Thoracic aorta (tissue), 2 donors: ENCODE data around the gene TFAP2C. TPM values are rescaled to one million over a fixed set of nuclear protein-coding genes. Genes with fewer than 3 reads are reported as not detected.

Experiments
- ATAC-seq: fragments of 150-250 bp; one replicate; pipeline ENCODE4 v1.8.0; 2017; ENCODE audit warnings: low read depth; ENCODE audit not compliant: insufficient number of reproducible peaks, low FRiP score
- DNase-seq: peaks from one replicate; pipeline ENCODE4 v3.0.0-alpha.2; 2020; ENCODE audit warnings: low spot score
- H3K27ac ChIP-seq, 2 donors: fragments of 200-600 bp; sonication (generic); 1 replicate in 1 of 2; 2 replicates in 1 of 2; pipeline ENCODE4 v1.5.1; 2016; ENCODE audit warnings: mild to moderate bottlenecking in 2 of 2, moderate library complexity in 2 of 2
- H3K27me3 ChIP-seq: fragments of 200-600 bp; sonication (generic); replicated peaks from 2 replicates; pipeline ENCODE4 v1.6.0; 2016; ENCODE audit warnings: mild to moderate bottlenecking; ENCODE audit not compliant: insufficient read depth
- H3K36me3 ChIP-seq: fragments of 200-600 bp; sonication (generic); one replicate; pipeline ENCODE4 v1.5.1; 2016
- H3K4me1 ChIP-seq, 2 donors: fragments of 200-600 bp; sonication (generic); 1 replicate in 1 of 2; 2 replicates in 1 of 2; pipeline versions ENCODE4 v1.5.1 to v1.6.0; 2016; ENCODE audit warnings: low read depth in 2 of 2, mild to moderate bottlenecking in 1 of 2; ENCODE audit not compliant: control insufficient read depth in 1 of 2
- H3K4me3 ChIP-seq: fragments of 200-600 bp; sonication (generic); 2 replicates; pipeline ENCODE4 v1.5.1; 2016; ENCODE audit warnings: mild to moderate bottlenecking
- H3K9me3 ChIP-seq: fragments of 200-600 bp; sonication (generic); 2 replicates; pipeline ENCODE4 v1.5.1; 2016
- CTCF ChIP-seq: fragments of 200-600 bp; sonication (generic); IDR thresholded peaks from one replicate; pipeline ENCODE4 v1.5.1; 2019; ENCODE audit warnings: antibody characterized with exemption
- total RNA-seq, 2 donors: library from RNA; depleted of rRNA; stranded (reverse); fragments of >200 nt; gene quantifications; one replicate each; pipeline versions ENCODE4 v1.1.0 to v1.2.3, GENCODE V29; 2016

TFAP2C gene
- total RNA-seq, 2 donors from 2014 or later, result 0.49 to 2.0 TPM

- Histone ChIP-seq H3K4me1 (peaks cover 17 to 27% of the 10 kb centered on the region in 2 donors), H3K9me3 (no peaks in the 10 kb centered on the region), H3K36me3 (no peaks in the 10 kb centered on the region), H3K27me3 (peaks cover 10% of the 10 kb centered on the region), H3K4me3 (no peak overlapping the region), H3K27ac (no peak overlapping the region)
- ATAC-seq (no peak), DNase-seq (no peak)
- TF ChIP-seq CTCF, result no peak
Measured at GRCh38 chr20:56624786-56625681, 4.1 kb upstream of the TFAP2C start.

GRCh38 chr20:56625837-56626236 is 3.3 kb upstream of the TFAP2C start:
- H3K36me3 ChIP-seq, result no peaks in the 10 kb centered on the region
- TF ChIP-seq CTCF, result no peak
- no peak for DNase-seq
- H3K27ac ChIP-seq, result no peak overlapping the region
- no peaks in the 10 kb centered on the region for H3K9me3 ChIP-seq
- H3K27me3 ChIP-seq, result peaks cover 10% of the 10 kb centered on the region
- H3K4me3 ChIP-seq, result no peak overlapping the region
- ATAC-seq, result no peak
- H3K4me1 ChIP-seq, result peaks cover 17 to 35% of the 10 kb centered on the region in 2 donors

GRCh38 chr20:56626367-56627121 is 2.6 kb upstream of the TFAP2C start:
- Histone ChIP-seq H3K9me3 (no peaks in the 10 kb centered on the region), H3K4me1 (peaks cover 17 to 42% of the 10 kb centered on the region in 2 donors), H3K4me3 (no peak overlapping the region), H3K27ac (no peak overlapping the region), H3K27me3 (peaks cover 10% of the 10 kb centered on the region), H3K36me3 (no peaks in the 10 kb centered on the region)
- ATAC-seq, result no peak
- TF ChIP-seq CTCF, result no peak
- DNase-seq, result no peak

- H3K36me3 ChIP-seq, result no peaks in the 10 kb centered on the region
- no peak for TF ChIP-seq CTCF
- ATAC-seq (no peak), DNase-seq (no peak)
- peaks cover 17 to 44% of the 10 kb centered on the region in 2 donors for H3K4me1 ChIP-seq
- H3K9me3 ChIP-seq, result no peaks in the 10 kb centered on the region
- no peak overlapping the region for H3K27ac ChIP-seq
- H3K4me3 ChIP-seq, result no peak overlapping the region
- H3K27me3 ChIP-seq, result peaks cover 10% of the 10 kb centered on the region
Measured at GRCh38 chr20:56627122-56628014, 1.7 kb upstream of the TFAP2C start.
